ENCODE measurements around the gene CARD9. TPM values are rescaled to one million over a fixed set of nuclear protein-coding genes. Genes with fewer than 3 reads are reported as not detected.

CARD9 gene
- total RNA-seq, 1 donor from 2014 or later = 1.6 TPM

DNA sequence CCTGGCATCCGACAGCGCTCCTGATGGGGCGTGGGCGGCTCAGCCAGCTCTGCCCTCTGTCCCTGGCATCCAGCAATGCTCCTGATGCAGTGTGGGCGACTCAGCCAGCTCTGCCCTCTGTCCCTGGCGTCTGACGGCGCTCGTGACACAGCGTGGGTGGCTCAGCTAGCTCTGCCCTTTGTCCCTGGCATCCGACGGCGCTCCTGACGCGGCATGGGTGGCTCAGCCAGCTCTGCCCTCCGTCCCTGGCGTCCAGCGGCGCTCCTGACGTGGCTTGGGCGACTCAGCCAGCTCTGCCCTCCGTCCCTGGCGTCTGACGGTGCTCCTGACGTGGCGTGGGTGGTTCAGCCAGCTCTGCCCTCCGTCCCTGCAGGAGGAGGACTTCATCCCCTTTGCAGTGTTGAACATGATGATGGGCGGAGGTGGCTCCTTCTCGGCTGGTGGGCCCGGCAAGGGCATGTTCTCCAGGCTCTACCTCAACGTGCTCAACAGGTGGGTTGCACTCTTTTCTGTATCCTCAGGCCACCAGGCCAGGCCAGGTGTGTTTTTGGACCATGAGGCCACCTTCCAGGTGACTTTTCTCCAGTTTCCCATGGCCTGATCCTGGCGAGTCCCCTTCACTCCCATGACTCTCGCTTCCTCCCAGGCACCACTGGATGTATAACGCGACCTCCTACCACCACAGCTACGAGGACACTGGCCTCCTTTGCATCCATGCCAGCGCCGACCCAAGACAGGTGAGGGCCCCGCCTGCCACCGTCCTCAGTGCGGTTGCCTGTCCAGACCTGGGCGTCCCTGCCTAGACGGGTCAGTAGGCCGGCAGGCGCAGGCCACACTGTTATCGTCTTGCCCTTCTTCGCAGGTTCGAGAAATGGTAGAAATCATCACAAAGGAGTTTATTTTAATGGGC, 45.0 kb upstream of the CARD9 start:
- no peak for TF ChIP-seq CTCF (IDR thresholded peaks at IDR 0.05; ENCODE audit: unreplicated experiment)
- Mint-ChIP-seq H3K27ac (no peak overlapping the region), H3K27me3 (no peaks in the 10 kb centered on the region), H3K9me3 (ENCODE audit: low read depth) (no peaks in the 10 kb centered on the region), H3K4me1 (ENCODE audit: low read depth) (no peaks in the 10 kb centered on the region), H3K4me3 (ENCODE audit: low read depth) (no peak overlapping the region), H3K36me3 (ENCODE audit: insufficient read depth) (peaks cover 15% of the 10 kb centered on the region)
- no peak for DNase-seq (ENCODE audit: low spot score, unreplicated experiment)

DNA sequence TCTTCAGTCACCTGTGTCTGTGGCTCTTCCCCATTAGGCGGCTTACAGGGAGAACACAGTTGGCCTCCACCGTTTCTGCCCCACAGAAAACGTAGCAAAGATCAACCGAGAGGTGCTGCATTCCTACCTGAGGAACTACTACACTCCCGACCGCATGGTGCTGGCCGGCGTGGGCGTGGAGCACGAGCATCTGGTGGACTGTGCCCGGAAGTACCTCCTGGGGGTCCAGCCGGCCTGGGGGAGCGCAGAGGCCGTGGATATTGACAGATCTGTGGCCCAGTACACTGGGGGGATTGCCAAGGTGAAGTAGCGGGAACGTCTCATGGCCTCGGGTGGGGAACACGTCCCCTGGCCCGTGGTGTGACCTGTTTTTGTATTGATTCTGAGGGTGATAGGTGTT, 43.4 kb upstream of the CARD9 start:
- no peaks in the 10 kb centered on the region for H3K9me3 Mint-ChIP-seq (ENCODE audit: low read depth)
- no peaks in the 10 kb centered on the region for H3K27me3 Mint-ChIP-seq
- peaks cover 15% of the 10 kb centered on the region for H3K36me3 Mint-ChIP-seq (ENCODE audit: insufficient read depth)
- no peaks in the 10 kb centered on the region for H3K4me1 Mint-ChIP-seq (ENCODE audit: low read depth)
- DNase-seq (ENCODE audit: low spot score, unreplicated experiment) = no peak
- no peak for TF ChIP-seq CTCF (IDR thresholded peaks at IDR 0.05; ENCODE audit: unreplicated experiment)
- no peak overlapping the region for H3K27ac Mint-ChIP-seq
- no peak overlapping the region for H3K4me3 Mint-ChIP-seq (ENCODE audit: low read depth)

GRCh38 chr9:136416427-136416826, 43.0 kb upstream of the CARD9 start:
- Mint-ChIP-seq H3K36me3 (ENCODE audit: insufficient read depth) (peaks cover 15% of the 10 kb centered on the region), H3K27ac (no peak overlapping the region), H3K4me1 (ENCODE audit: low read depth) (peaks cover 2% of the 10 kb centered on the region), H3K27me3 (no peaks in the 10 kb centered on the region), H3K4me3 (ENCODE audit: low read depth) (no peak overlapping the region), H3K9me3 (ENCODE audit: low read depth) (no peaks in the 10 kb centered on the region)
- TF ChIP-seq CTCF (IDR thresholded peaks at IDR 0.05; ENCODE audit: unreplicated experiment) = no peak
- DNase-seq (ENCODE audit: low spot score, unreplicated experiment) = no peak

GRCh38 chr9:136412962-136413361, 39.5 kb upstream of the CARD9 start:
- H3K4me3 Mint-ChIP-seq (ENCODE audit: low read depth) = no peak overlapping the region
- no peak for TF ChIP-seq CTCF (IDR thresholded peaks at IDR 0.05; ENCODE audit: unreplicated experiment)
- no peak for DNase-seq (ENCODE audit: low spot score, unreplicated experiment)
- no peaks in the 10 kb centered on the region for H3K9me3 Mint-ChIP-seq (ENCODE audit: low read depth)
- peaks cover 13% of the 10 kb centered on the region for H3K36me3 Mint-ChIP-seq (ENCODE audit: insufficient read depth)
- no peaks in the 10 kb centered on the region for H3K27me3 Mint-ChIP-seq
- H3K4me1 Mint-ChIP-seq (ENCODE audit: low read depth) = peaks cover 18% of the 10 kb centered on the region
- H3K27ac Mint-ChIP-seq = no peak overlapping the region

GRCh38 chr9:136411378-136411777, 37.9 kb upstream of the CARD9 start:
- H3K4me1 Mint-ChIP-seq (ENCODE audit: low read depth) = peaks cover 18% of the 10 kb centered on the region
- peak overlapping the region; percentile 92 for H3K4me3 Mint-ChIP-seq (ENCODE audit: low read depth)
- TF ChIP-seq CTCF (IDR thresholded peaks at IDR 0.05; ENCODE audit: unreplicated experiment) = no peak
- no peak for DNase-seq (ENCODE audit: low spot score, unreplicated experiment)
- peak overlapping the region; percentile 98 for H3K27ac Mint-ChIP-seq
- no peaks in the 10 kb centered on the region for H3K27me3 Mint-ChIP-seq
- peaks cover 8% of the 10 kb centered on the region for H3K36me3 Mint-ChIP-seq (ENCODE audit: insufficient read depth)
- H3K9me3 Mint-ChIP-seq (ENCODE audit: low read depth) = no peaks in the 10 kb centered on the region

All from progenitor cell of endocrine pancreas (in vitro differentiated cells).